GM12892 (cell line): ENCODE results near the gene CYP2S1.

ENCODE experiments used
- POLR2A ChIP-seq: IDR thresholded peaks from 2 replicates; pipeline ENCODE4 v1.6.1; 2011; ENCODE audit warnings: low read depth, low read length, control low read depth
- TAF1 ChIP-seq: IDR thresholded peaks from 2 replicates; pipeline ENCODE4 v1.6.1; 2011; ENCODE audit warnings: low read depth, mild to moderate bottlenecking, control low read depth, low read length, borderline replicate concordance

- TF ChIP-seq POLR2A (no peak), TAF1 (no peak)
Observed at GRCh38 chr19:41245843-41246242, 52.8 kb downstream of the CYP2S1 start.
